ENCODE data around the gene ARAP3. TPM values are rescaled to one million over a fixed set of nuclear protein-coding genes. Genes with fewer than 3 reads are reported as not detected.
A peak's percentile ranks its signal among the peaks of the same experiment; 100 is the strongest.

Gene ARAP3
- total RNA-seq, 1 experiment from 2014 or later, result 19.8 TPM

- ChIA-PET POLR2A (interaction anchor here (0.5 to 1.1 kb wide), 3 partner anchors 9 to 288 kb away, joined by 3 read pairs; partner anchors contain the start of genes ARAP3 and DELE1), CTCF (interaction anchor here (0.6 to 1.8 kb wide), 8 partner anchors 8 to 470 kb away, joined by 3 to 13 read pairs (median 4); no protein-coding TSS in a partner anchor)
- no peaks in the 10 kb centered on the region for H3K4me1 Mint-ChIP-seq (ENCODE audit: insufficient read depth, unreplicated experiment)
Observed at GRCh38 chr5:141672841-141673813, 8.9 kb downstream of the ARAP3 start.

GRCh38 chr5:141672071-141672840 is 9.8 kb downstream of the ARAP3 start:
- TF ChIP-seq CTCF (IDR thresholded peaks at IDR 0.05; ENCODE audit: unreplicated experiment), result no peak
- ChIA-PET CTCF (interaction anchor here (0.6 to 11.4 kb wide), 10 partner anchors 8 to 471 kb away, joined by 3 to 123 read pairs (median 5); partner anchors contain the start of gene ARAP3), POLR2A (interaction anchor here (1.0 to 1.1 kb wide), 2 partner anchors 10 to 289 kb away, joined by 3 read pairs; partner anchors contain the start of gene ARAP3)
- Mint-ChIP-seq H3K4me3 (ENCODE audit: unreplicated experiment) (no peak overlapping the region), H3K9me3 (ENCODE audit: unreplicated experiment) (no peaks in the 10 kb centered on the region), H3K27me3 (ENCODE audit: insufficient read depth, unreplicated experiment) (no peaks in the 10 kb centered on the region), H3K36me3 (ENCODE audit: insufficient read depth, unreplicated experiment) (peaks cover 39% of the 10 kb centered on the region), H3K4me1 (ENCODE audit: insufficient read depth, unreplicated experiment) (no peaks in the 10 kb centered on the region), H3K27ac (ENCODE audit: low read depth, unreplicated experiment) (no peak overlapping the region)
- no peak for DNase-seq (ENCODE audit: unreplicated experiment)
- intact Hi-C loops (cut with micrococcal nuclease), result no loop called here
- BruUV-seq (replicated peaks), result no TSS peak

More at GRCh38 chr5:141672841-141673813, 8.9 kb downstream of the ARAP3 start:
- DNase-seq (ENCODE audit: unreplicated experiment), result no peak
- no peak overlapping the region for H3K27ac Mint-ChIP-seq (ENCODE audit: low read depth, unreplicated experiment)
- H3K9me3 Mint-ChIP-seq (ENCODE audit: unreplicated experiment), result no peaks in the 10 kb centered on the region
- intact Hi-C loops (cut with micrococcal nuclease), result no loop called here
- H3K27me3 Mint-ChIP-seq (ENCODE audit: insufficient read depth, unreplicated experiment), result no peaks in the 10 kb centered on the region
- TF ChIP-seq CTCF (IDR thresholded peaks at IDR 0.05; ENCODE audit: unreplicated experiment), result no peak
- BruUV-seq (replicated peaks), result no TSS peak
- peaks cover 41% of the 10 kb centered on the region for H3K36me3 Mint-ChIP-seq (ENCODE audit: insufficient read depth, unreplicated experiment)
- H3K4me3 Mint-ChIP-seq (ENCODE audit: unreplicated experiment), result no peak overlapping the region

- no peak for DNase-seq (ENCODE audit: unreplicated experiment)
- CTCF ChIA-PET, result interaction anchor here (0.7 to 11.4 kb wide), 20 partner anchors 8 to 657 kb away, joined by 3 to 123 read pairs (median 4); partner anchors contain the start of genes PCDH1, PCDH12 and RNF14
- Mint-ChIP-seq H3K36me3 (ENCODE audit: insufficient read depth, unreplicated experiment) (peaks cover 41% of the 10 kb centered on the region), H3K9me3 (ENCODE audit: unreplicated experiment) (no peaks in the 10 kb centered on the region), H3K27ac (ENCODE audit: low read depth, unreplicated experiment) (peak overlapping the region; percentile 0), H3K4me3 (ENCODE audit: unreplicated experiment) (no peak overlapping the region), H3K27me3 (ENCODE audit: insufficient read depth, unreplicated experiment) (no peaks in the 10 kb centered on the region), H3K4me1 (ENCODE audit: insufficient read depth, unreplicated experiment) (peaks cover 4% of the 10 kb centered on the region)
- TF ChIP-seq CTCF (IDR thresholded peaks at IDR 0.05; ENCODE audit: unreplicated experiment), result no peak
- intact Hi-C loops (cut with micrococcal nuclease), result no loop called here
- POLR2A ChIA-PET, result interaction anchor here (0.7 to 1.5 kb wide), 3 partner anchors 10 to 206 kb away, joined by 3 to 4 read pairs (median 4); partner anchors contain the start of gene FCHSD1
- no TSS peak for BruUV-seq (replicated peaks)
Observed at GRCh38 chr5:141669520-141669919, 12.5 kb downstream of the ARAP3 start.

All from MCF 10A (cell line).